KMS-11 (cell line): ENCODE measurements around the gene ZNF133.

Experiments used
- H2AFZ ChIP-seq: fragments of 200-600 bp; sonication (generic); 2 replicates; pipeline ENCODE4 v1.6.1; 2016; ENCODE audit warnings: antibody characterized with exemption, mixed run types, low read depth
- H3K27ac ChIP-seq: fragments of 200-600 bp; sonication (generic); 2 replicates; pipeline ENCODE4 v1.6.1; 2016; ENCODE audit warnings: mild to moderate bottlenecking, mixed run types
- H3K27me3 ChIP-seq: fragments of 200-600 bp; sonication (generic); 2 replicates; pipeline ENCODE4 v1.6.1; 2017; ENCODE audit warnings: mild to moderate bottlenecking, low read depth, mixed run types, moderate library complexity; ENCODE audit not compliant: insufficient read depth
- H3K36me3 ChIP-seq: fragments of 200-600 bp; sonication (generic); 2 replicates; pipeline ENCODE4 v1.6.1; 2017; ENCODE audit warnings: mild to moderate bottlenecking, mixed run types; ENCODE audit not compliant: insufficient read depth
- H3K4me1 ChIP-seq: fragments of 200-600 bp; sonication (generic); 2 replicates; pipeline ENCODE4 v1.6.1; 2016; ENCODE audit warnings: mild to moderate bottlenecking, low read depth, mixed run types; ENCODE audit not compliant: poor library complexity, severe bottlenecking
- H3K4me2 ChIP-seq: fragments of 200-600 bp; sonication (generic); 2 replicates; pipeline ENCODE4 v1.7.0; 2016; ENCODE audit warnings: mild to moderate bottlenecking, mixed run types
- H3K4me3 ChIP-seq: fragments of 200-600 bp; sonication (generic); IDR thresholded peaks from 2 replicates; pipeline ENCODE4 v1.6.1; 2017; ENCODE audit warnings: low read depth, low read length, mixed read lengths; ENCODE audit not compliant: insufficient read depth
- H3K79me2 ChIP-seq: fragments of 200-600 bp; sonication (generic); 2 replicates; pipeline ENCODE4 v1.6.1; 2016; ENCODE audit warnings: low read depth, mixed run types; ENCODE audit not compliant: insufficient read depth
- H3K9ac ChIP-seq: fragments of 200-600 bp; sonication (generic); 2 replicates; pipeline ENCODE4 v1.6.1; 2016; ENCODE audit warnings: mild to moderate bottlenecking, mixed run types
- H4K20me1 ChIP-seq: fragments of 200-600 bp; sonication (generic); 2 replicates; pipeline ENCODE4 v1.6.1; 2016; ENCODE audit warnings: mild to moderate bottlenecking, mixed run types; ENCODE audit not compliant: insufficient read depth
- TF ChIP-seq, protein P1 (sequence below): fragments of 200-600 bp; sonication (generic); conservative IDR thresholded peaks from 2 replicates; pipeline ENCODE4 v1.6.1; 2017; ENCODE audit warnings: low read depth, mild to moderate bottlenecking, antibody characterized with exemption, low read length, moderate library complexity, mixed read lengths

Gene ZNF133

DNA sequence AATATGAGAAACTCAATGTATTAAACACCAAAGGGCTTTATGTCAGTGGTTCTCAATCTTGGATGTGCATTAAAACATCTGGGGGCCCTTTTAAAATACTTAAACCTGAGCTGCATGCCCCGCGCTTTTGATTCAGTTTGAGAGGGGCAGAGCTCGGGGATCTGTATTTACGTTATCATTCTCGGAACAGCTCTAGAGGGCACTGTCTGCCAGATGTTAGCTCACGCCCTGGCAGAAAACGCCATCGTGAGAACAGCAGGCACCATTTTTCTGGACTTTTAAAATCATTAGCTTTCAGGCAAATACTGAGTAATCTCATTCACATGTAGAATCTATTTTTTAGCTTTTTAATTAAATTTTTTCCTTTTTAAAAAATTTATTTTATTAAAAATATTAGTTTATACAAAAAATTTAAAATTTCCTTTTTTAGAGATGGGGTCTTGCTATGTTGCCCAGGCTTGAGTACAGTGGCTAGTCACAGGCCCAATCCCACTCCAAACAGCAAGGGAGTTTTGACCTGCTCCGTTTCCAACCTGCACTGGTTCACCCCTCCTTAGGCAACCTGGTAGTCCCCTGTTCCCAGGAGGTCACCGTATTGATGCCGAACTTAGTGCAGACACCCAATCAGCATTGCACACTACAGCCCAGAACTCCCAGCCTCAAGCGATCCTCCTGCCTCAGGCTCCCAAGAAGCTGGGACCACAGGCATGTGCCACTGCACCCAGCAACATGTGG lies 30.0 kb upstream of the ZNF133 start:
- TF ChIP-seq, protein P1, sequence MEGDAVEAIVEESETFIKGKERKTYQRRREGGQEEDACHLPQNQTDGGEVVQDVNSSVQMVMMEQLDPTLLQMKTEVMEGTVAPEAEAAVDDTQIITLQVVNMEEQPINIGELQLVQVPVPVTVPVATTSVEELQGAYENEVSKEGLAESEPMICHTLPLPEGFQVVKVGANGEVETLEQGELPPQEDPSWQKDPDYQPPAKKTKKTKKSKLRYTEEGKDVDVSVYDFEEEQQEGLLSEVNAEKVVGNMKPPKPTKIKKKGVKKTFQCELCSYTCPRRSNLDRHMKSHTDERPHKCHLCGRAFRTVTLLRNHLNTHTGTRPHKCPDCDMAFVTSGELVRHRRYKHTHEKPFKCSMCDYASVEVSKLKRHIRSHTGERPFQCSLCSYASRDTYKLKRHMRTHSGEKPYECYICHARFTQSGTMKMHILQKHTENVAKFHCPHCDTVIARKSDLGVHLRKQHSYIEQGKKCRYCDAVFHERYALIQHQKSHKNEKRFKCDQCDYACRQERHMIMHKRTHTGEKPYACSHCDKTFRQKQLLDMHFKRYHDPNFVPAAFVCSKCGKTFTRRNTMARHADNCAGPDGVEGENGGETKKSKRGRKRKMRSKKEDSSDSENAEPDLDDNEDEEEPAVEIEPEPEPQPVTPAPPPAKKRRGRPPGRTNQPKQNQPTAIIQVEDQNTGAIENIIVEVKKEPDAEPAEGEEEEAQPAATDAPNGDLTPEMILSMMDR = no peak
- H3K4me1 ChIP-seq = no peaks in the 10 kb centered on the region
- no peak overlapping the region for H2AFZ ChIP-seq
- no peaks in the 10 kb centered on the region for H4K20me1 ChIP-seq
- no peaks in the 10 kb centered on the region for H3K79me2 ChIP-seq
- H3K4me3 ChIP-seq = no peak overlapping the region
- no peak overlapping the region for H3K4me2 ChIP-seq
- H3K27me3 ChIP-seq = no peaks in the 10 kb centered on the region
- H3K36me3 ChIP-seq = no peaks in the 10 kb centered on the region
- H3K9ac ChIP-seq = no peak overlapping the region
- no peak overlapping the region for H3K27ac ChIP-seq

DNA sequence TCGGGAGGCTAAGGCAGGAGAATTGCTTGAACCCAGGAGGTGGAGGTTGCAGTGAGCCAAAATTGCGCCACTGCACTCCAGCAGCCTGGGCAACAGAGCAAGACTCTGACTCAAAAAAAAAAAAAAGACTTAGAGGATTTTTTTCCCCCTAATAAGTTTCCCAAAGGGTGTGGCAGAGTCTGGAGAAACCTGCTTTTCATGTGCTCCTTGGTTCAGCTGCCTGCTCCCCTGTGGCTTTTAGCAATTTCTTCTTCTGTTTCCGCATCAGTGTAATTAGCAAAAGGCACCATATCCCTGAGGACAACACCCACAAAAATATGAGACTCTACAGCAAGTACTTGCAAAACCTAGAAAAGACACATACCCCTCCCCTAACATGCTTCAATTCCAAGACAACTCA lies 28.6 kb upstream of the ZNF133 start:
- H3K9ac ChIP-seq = no peak overlapping the region
- no peaks in the 10 kb centered on the region for H3K4me1 ChIP-seq
- H4K20me1 ChIP-seq = no peaks in the 10 kb centered on the region
- H3K4me3 ChIP-seq = no peak overlapping the region
- H3K27ac ChIP-seq = no peak overlapping the region
- no peaks in the 10 kb centered on the region for H3K36me3 ChIP-seq
- H3K4me2 ChIP-seq = no peak overlapping the region
- TF ChIP-seq, protein P1 = no peak
- H3K27me3 ChIP-seq = no peaks in the 10 kb centered on the region
- no peaks in the 10 kb centered on the region for H3K79me2 ChIP-seq
- no peak overlapping the region for H2AFZ ChIP-seq

DNA sequence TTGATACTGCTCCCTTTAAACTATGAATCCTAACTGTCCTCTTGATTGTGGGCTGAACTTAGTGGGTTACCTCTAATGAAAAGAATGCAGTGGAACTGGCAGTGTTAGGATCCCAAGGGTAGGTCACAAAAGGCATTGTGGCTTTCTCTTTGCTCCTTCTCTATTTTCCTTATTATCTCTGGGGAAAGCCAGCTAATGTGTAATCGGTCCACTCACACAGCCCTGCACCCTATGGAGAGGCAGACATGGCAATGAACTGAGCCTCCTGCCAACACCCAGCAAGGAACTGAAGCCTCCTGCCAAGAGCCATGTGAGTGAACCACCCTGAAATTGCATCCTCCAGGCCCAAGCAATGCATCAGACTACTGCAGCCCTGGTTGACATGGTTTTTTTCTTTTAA lies 24.6 kb upstream of the ZNF133 start:
- Histone ChIP-seq H3K36me3 (no peaks in the 10 kb centered on the region), H3K9ac (no peak overlapping the region), H3K4me2 (no peak overlapping the region), H3K27ac (no peak overlapping the region), H3K79me2 (no peaks in the 10 kb centered on the region), H3K4me3 (no peak overlapping the region), H4K20me1 (no peaks in the 10 kb centered on the region), H2AFZ (no peak overlapping the region), H3K27me3 (no peaks in the 10 kb centered on the region), H3K4me1 (no peaks in the 10 kb centered on the region)
- TF ChIP-seq, protein P1 = no peak

DNA sequence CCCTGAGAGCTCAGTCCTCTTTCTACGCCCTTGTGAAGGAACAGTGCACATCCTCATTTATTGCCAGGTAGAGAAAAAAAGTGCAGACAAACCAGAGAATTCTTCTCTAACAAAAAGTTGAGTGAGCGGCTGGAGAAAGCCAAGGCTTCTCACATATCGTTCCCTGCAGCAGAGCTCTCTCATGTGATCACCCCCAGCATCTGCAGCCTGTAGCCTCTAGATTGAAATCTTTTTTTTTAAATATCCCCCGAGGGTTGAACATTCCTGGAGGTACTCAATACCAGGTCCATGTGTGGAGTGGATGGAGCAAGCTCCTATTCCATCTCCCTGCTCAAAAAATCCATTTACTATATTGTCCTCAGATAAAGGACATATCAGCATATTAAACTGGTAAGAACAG lies 22.9 kb upstream of the ZNF133 start:
- no peaks in the 10 kb centered on the region for H3K4me1 ChIP-seq
- no peak overlapping the region for H2AFZ ChIP-seq

More for the DNA sequence above, 22.9 kb upstream of the ZNF133 start:
- Histone ChIP-seq H3K36me3 (no peaks in the 10 kb centered on the region), H3K4me3 (no peak overlapping the region), H3K9ac (no peak overlapping the region), H3K27me3 (no peaks in the 10 kb centered on the region), H3K4me2 (no peak overlapping the region), H3K79me2 (no peaks in the 10 kb centered on the region), H3K27ac (no peak overlapping the region), H4K20me1 (no peaks in the 10 kb centered on the region)
- TF ChIP-seq, protein P1 = no peak
